ENCODE measurements around the gene RNU6-9.

- TF ChIP-seq CTCF (IDR thresholded peaks at IDR 0.05) (no peak), POLR2A (IDR thresholded peaks at IDR 0.05) (no peak)
These were observed 40.9 kb upstream of the RNU6-9 start, which contains the start of gene ELANE for GRCh38 chr19:852136-853013.

Measured in heart left ventricle (tissue), 13 donors.